OCI-M2 (cell line): Measurements from ENCODE around the gene RANBP10.
A peak's percentile ranks its signal among the peaks of the same experiment; 100 is the strongest.
"Not testable (repeated sequence)": the region's sequence is repeated elsewhere in the genome, so short reads cannot be mapped to it uniquely, and the experiment has no call there.

ENCODE experiments used
- DNase-seq: peaks from one replicate; lab custom pipeline; 2025; ENCODE audit not compliant: unreplicated experiment; lab: John Stamatoyannopoulos, UW

The RANBP10 gene

DNA sequence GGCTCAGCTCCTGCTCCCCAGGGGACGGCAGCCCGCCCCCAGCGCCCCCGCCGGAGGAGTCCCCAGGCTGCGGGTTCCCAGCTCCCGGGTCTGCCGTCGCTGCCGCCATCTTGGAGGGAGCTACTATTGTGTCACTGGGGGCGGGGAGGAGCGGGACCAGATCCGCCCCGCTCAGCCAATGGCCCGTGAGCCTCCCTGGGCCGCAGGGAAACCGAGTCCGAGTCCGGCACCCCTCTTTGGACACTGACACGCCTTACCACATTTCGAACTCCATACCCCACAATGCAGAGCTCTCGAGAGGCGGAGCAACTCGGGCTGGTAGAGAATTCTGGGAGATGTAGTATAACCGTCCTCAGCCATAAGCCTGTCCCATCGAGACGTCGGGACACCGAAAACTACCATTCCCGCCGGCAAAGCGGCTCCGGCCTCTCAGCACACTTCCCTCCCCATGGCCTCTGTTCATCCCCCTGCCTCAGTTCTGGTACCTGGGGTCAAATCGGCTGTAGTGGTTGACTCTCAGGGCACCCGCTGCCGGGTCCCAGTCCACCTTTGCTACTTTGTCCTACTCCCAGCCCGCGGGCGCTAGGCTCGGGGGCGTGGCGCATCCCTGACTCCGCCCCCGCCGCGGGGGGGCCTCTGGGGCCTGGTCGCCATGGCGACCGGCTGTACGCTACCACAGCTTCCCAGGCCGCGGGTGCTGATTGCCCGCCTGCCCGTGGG is at the start of gene RANBP10, which contains the start of gene TSNAXIP1:
Gene RANBP10, minus strand, starts transcription at position 133 of the 720 bp plus-strand sequence. Its CDS starts 24 bp downstream, at position 109.
Gene TSNAXIP1, plus strand, starts transcription at position 462 of the 720 bp plus-strand sequence. CDS start 261 bp downstream, outside the sequence.
- peak; percentile 89 for DNase-seq

GRCh38 chr16:67855789-67856188 is 49.4 kb upstream of the RANBP10 start:
- DNase-seq = no peak

DNA sequence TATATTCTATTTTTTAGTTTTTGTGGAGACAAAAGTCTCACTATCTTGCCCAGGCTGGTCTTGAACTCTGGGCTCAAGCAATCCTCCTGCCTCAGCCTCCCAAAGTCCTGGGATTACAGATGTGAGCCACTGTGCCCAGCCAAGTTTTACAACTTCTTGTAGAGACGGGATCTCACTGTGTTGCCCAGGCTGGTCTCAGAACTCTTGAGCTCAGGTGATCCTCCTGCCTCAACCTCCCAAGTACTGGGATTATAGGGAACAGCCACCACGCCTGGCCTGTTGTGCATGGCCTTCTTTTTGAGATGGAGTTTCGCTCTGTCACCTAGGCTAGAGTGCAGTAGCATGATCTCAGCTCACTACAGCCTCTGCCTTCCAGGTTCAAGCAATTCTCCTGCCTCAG is 47.3 kb upstream of the RANBP10 start:
- no peak for DNase-seq

- DNase-seq = no peak
These were observed 41.8 kb upstream of the RANBP10 start for GRCh38 chr16:67848118-67848517.

DNA sequence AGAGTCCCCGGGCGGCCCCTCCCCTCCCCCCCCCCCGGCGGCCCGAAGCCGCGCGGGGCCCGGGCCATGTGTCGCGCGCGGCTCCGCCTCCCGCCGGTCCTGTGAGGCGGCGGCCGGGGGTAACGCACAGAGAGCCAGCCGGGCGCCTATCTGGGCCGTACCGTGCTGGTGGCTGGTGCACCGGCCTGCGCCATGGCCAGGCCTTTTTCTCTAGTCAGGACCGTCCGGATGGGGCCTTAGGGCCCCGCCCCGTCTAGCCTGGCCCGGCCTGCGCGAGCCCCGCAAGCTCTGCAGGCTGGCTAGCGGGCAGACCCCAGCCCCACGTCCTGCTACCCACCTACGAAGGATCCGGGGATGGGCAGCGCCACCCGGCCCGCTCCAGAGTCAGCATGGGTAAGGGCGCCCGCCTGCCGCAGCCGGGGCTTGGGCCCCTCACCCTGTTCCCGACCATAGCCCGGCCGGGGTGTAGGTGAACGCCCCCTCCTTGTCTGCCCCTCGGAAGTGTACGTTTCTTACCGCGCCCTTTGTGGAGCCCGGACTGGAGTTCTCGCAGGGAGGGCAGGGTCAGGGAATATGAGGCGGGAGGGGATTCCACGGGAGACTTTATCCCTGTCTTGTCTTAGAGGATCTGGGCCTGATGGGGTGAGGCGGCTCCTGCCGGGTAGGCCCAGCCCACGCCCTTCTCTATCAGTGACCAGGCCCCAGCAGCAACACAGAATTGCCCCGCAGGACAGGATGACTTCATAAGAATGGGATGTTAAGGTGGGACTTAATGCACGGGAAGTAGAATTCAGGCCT is 40.9 kb upstream of the RANBP10 start, which contains the start of gene CENPT:
Gene CENPT, minus strand, starts transcription at position 630 of the 798 bp plus-strand sequence. CDS start 13,834 bp downstream, outside the sequence.
- no peak for DNase-seq

GRCh38 chr16:67846320-67847063 is 40.1 kb upstream of the RANBP10 start, which contains the start of gene NUTF2:
Gene NUTF2, plus strand, starts transcription at chr16:67846933. Its CDS starts 18,198 bp downstream, at chr16:67865131.
- peak; percentile 84 for DNase-seq

DNA sequence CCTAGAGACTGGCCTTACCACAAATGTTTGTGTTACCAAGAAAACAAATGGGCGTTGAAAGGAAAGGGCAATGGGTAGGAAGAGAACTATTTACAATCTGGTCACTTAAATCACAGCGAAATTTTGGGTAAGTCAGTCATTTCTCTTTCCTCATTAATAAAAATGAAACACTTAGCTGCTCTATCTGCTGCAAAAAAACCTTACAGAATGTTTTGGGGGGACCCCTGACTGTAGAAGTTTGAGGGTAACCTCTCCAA is 39.6 kb upstream of the RANBP10 start:
- DNase-seq = no peak

- DNase-seq = no peak
These were observed 39.1 kb upstream of the RANBP10 start for GRCh38 chr16:67845291-67846062.

GRCh38 chr16:67844497-67844896 is 38.1 kb upstream of the RANBP10 start:
- no peak for DNase-seq

DNA sequence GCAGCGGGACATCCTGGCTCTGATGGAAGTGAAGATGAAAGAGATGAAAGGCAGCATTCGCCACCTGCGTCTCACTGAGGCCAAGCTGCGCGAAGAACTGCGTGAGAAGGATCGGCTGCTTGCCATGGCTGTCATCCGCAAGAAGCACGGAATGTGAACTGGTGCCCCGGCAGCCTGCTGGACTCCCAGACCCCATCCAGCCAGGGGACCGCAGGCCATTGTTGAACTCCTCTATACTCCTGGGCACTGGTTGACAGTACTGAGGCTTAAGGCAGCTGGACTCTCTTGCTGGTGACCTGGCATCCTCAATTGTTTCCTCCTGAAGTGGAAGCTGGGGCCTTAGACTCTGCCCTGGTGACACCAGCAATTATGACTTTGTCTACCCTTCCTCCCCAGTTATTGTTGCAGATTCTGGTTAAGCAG is 37.0 kb upstream of the RANBP10 start:
- no peak for DNase-seq

DNA sequence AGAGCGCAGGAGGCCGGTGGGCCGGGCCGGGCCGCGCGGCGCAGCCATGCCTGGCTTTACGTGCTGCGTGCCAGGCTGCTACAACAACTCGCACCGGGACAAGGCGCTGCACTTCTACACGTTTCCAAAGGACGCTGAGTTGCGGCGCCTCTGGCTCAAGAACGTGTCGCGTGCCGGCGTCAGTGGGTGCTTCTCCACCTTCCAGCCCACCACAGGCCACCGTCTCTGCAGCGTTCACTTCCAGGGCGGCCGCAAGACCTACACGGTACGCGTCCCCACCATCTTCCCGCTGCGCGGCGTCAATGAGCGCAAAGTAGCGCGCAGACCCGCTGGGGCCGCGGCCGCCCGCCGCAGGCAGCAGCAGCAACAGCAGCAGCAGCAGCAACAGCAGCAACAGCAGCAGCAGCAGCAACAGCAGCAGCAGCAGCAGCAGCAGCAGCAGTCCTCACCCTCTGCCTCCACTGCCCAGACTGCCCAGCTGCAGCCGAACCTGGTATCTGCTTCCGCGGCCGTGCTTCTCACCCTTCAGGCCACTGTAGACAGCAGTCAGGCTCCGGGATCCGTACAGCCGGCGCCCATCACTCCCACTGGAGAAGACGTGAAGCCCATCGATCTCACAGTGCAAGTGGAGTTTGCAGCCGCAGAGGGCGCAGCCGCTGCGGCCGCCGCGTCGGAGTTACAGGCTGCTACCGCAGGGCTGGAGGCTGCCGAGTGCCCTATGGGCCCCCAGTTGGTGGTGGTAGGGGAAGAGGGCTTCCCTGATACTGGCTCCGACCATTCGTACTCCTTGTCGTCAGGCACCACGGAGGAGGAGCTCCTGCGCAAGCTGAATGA is 36.4 kb upstream of the RANBP10 start:
- no peak for DNase-seq

- DNase-seq = peak; percentile 75
These were observed 35.6 kb upstream of the RANBP10 start, which contains the start of gene THAP11 for GRCh38 chr16:67841816-67842508. Gene THAP11, plus strand, starts transcription at chr16:67842320. Its CDS starts 235 bp downstream, at chr16:67842555.

DNA sequence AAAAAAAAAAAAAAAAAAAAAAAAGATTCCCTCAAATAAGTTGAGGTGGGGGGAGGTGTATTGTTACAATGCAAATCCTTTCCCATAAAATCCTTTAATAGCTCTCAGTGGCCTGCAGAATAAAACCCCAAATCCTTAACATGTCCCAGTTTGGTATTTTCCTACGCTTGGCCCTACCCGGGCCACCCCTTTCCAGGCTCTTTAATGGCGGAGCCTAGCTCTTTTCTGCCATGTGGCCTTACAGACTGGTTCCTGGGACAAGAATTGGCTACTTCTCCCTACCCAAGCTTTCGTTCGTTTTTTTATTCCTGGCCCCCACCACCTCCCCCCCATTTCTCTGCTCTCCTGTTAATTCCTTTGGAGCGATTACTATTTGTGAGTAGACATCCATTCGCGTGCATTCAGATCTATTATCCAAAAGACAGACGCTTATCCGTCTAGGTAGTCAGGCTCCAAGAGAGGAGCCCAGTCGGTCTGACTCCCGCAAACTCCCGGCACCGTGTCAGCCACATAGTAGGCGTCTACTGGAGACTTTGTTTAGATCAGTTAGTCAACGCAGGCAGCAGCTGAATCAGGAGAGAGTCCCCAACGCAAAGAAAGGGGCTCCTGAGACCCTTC is 34.9 kb upstream of the RANBP10 start:
- DNase-seq = no peak

GRCh38 chr16:67837811-67838210 is 31.5 kb upstream of the RANBP10 start:
- no peak for DNase-seq

- DNase-seq = not testable (repeated sequence)
These were observed 30.8 kb upstream of the RANBP10 start for GRCh38 chr16:67837190-67837589.

DNA sequence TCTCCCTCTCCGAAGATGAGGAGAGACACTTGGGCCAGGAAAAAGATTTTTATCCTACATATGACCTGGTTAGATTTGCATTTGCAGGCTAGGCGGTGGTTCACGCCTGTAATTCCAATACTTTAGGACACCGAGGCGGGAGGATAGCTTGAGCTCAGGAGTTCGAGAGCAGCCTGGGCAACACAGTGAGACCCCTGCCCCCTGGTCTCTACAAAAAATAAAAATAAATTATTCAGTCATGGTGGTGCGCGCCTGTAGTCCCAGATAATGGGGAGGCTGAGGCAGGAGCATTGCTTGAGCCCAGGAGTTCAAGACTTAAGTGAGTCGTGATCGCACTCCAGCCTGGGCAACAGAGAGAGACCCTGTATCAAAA is 27.9 kb upstream of the RANBP10 start:
- no peak for DNase-seq

DNA sequence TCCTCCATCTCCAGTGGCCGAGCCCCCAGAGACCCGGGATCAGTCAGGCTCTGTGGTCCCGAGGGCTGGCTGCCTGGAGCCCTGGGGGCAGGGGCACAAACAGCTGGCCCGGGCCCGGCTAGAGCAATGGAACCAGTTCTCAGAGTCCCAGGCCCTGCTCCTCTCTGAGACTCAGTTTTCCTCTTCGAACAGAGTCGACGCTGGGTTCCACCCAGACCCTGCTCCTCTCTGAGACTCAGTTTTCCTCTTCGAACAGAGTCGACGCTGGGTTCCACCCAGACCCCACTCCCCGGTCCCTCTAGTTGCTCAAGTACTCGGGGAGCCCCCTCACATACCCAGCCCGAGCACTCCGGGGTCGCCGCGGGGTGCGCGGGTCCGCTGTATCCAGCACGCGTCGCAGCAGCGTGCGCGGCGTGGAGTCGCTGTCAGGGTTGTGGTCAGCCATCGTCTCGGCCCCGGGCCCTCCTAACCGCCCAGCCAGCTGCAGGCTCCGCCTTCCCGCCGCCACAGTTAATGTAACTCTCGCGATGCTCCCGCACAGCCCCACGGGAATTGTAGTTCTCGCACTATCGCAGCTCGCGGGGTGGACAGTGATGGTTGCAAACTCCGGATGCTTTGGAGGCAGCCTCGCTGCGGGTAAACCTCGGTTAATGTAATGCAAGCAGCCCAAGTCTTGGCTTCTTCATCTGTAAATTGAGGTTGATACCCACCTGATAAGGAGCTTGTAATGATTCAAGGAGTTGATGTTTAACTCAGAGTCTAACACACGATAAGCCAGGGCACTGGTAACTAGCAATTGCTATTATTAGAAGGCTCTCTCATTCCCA is 27.3 kb upstream of the RANBP10 start:
- DNase-seq = peak; percentile 69

- DNase-seq = no peak
These were observed 26.7 kb upstream of the RANBP10 start for GRCh38 chr16:67833030-67833414.
